SK-N-MC (cell line): ENCODE measurements around the gene CFTR.
"Not testable (repeated sequence)": the region's sequence is repeated elsewhere in the genome, so short reads cannot be mapped to it uniquely, and the experiment has no call there.

ENCODE experiments used
- DNase-seq: peaks from one replicate; pipeline ENCODE4 v3.0.0-alpha.2; 2011; ENCODE audit warnings: low read depth, low spot score
- H3K27ac ChIP-seq: fragments of 200-600 bp; sonication (generic); 2 replicates; pipeline ENCODE4 v1.5.1; 2016; ENCODE audit warnings: mixed run types
- H3K36me3 ChIP-seq: fragments of 200-600 bp; sonication (generic); 2 replicates; pipeline ENCODE4 v1.6.1; 2017; ENCODE audit warnings: antibody characterized with exemption, low read length, mixed read lengths; ENCODE audit not compliant: insufficient read depth
- H3K4me3 ChIP-seq: fragments of 200-600 bp; sonication (generic); 2 replicates; pipeline ENCODE4 v1.5.1; 2016
- H3K9ac ChIP-seq: fragments of 200-600 bp; sonication (generic); 2 replicates; pipeline ENCODE4 v1.8.0; 2017; ENCODE audit warnings: mixed run types, mixed read lengths; ENCODE audit not compliant: insufficient read length
- H3K9me3 ChIP-seq: fragments of 200-600 bp; sonication (generic); 2 replicates; pipeline ENCODE4 v1.6.1; 2017; ENCODE audit warnings: low read depth, mild to moderate bottlenecking, antibody characterized with exemption, low read length, moderate library complexity, mixed read lengths
- EZH2 ChIP-seq: fragments of 200-600 bp; sonication (generic); IDR thresholded peaks from one replicate; pipeline ENCODE4 v1.6.1; 2017; ENCODE audit warnings: antibody characterized with exemption
- FOXP2 ChIP-seq: optimal IDR thresholded peaks from 2 replicates; pipeline ENCODE3; 2011; ENCODE audit warnings: mild to moderate bottlenecking, moderate library complexity; ENCODE audit not compliant: insufficient read depth; ENCODE audit errors: extremely low read length, control extremely low read depth
- POLR2AphosphoS5 ChIP-seq: IDR thresholded peaks from 2 replicates; pipeline ENCODE4 v1.6.1; 2012; ENCODE audit warnings: mild to moderate bottlenecking, low read depth, low read length, borderline replicate concordance

CFTR gene

DNA sequence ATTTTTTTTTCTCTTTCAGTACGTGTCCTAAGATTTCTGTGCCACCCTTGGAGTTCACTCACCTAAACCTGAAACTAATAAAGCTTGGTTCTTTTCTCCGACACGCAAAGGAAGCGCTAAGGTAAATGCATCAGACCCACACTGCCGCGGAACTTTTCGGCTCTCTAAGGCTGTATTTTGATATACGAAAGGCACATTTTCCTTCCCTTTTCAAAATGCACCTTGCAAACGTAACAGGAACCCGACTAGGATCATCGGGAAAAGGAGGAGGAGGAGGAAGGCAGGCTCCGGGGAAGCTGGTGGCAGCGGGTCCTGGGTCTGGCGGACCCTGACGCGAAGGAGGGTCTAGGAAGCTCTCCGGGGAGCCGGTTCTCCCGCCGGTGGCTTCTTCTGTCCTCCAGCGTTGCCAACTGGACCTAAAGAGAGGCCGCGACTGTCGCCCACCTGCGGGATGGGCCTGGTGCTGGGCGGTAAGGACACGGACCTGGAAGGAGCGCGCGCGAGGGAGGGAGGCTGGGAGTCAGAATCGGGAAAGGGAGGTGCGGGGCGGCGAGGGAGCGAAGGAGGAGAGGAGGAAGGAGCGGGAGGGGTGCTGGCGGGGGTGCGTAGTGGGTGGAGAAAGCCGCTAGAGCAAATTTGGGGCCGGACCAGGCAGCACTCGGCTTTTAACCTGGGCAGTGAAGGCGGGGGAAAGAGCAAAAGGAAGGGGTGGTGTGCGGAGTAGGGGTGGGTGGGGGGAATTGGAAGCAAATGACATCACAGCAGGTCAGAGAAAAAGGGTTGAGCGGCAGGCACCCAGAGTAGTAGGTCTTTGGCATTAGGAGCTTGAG lies at the start of gene CFTR:
Gene CFTR, plus strand, starts transcription at position 801 of the 830 bp plus-strand sequence. CDS start 70 bp downstream, outside the sequence.
- Histone ChIP-seq H3K9me3 (no peaks in the 10 kb centered on the region), H3K9ac (no peak within 1 kb of the TSS), H3K36me3 (no peaks in the 10 kb centered on the region), H3K4me3 (no peak within 1 kb of the TSS), H3K27ac (no peak within 1 kb of the TSS)
- TF ChIP-seq EZH2 (no peak), POLR2AphosphoS5 (no peak), FOXP2 (no peak)
- DNase-seq: no peak

- no peak overlapping the region for H3K4me3 ChIP-seq
- DNase-seq: no peak
- H3K9me3 ChIP-seq: no peaks in the 10 kb centered on the region
- TF ChIP-seq FOXP2 (no peak), POLR2AphosphoS5 (no peak), EZH2 (no peak)
- no peak overlapping the region for H3K9ac ChIP-seq
- H3K36me3 ChIP-seq: no peaks in the 10 kb centered on the region
- no peak overlapping the region for H3K27ac ChIP-seq
Measured at GRCh38 chr7:117435475-117436043, 44.3 kb upstream of the CFTR start.

- TF ChIP-seq FOXP2 (no peak), EZH2 (no peak), POLR2AphosphoS5 (no peak)
- H3K4me3 ChIP-seq: no peak overlapping the region
- no peak overlapping the region for H3K9ac ChIP-seq
- no peaks in the 10 kb centered on the region for H3K36me3 ChIP-seq
- no peak overlapping the region for H3K27ac ChIP-seq
- H3K9me3 ChIP-seq: no peaks in the 10 kb centered on the region
- DNase-seq: no peak
Measured at GRCh38 chr7:117444646-117445045, 35.2 kb upstream of the CFTR start.

DNA sequence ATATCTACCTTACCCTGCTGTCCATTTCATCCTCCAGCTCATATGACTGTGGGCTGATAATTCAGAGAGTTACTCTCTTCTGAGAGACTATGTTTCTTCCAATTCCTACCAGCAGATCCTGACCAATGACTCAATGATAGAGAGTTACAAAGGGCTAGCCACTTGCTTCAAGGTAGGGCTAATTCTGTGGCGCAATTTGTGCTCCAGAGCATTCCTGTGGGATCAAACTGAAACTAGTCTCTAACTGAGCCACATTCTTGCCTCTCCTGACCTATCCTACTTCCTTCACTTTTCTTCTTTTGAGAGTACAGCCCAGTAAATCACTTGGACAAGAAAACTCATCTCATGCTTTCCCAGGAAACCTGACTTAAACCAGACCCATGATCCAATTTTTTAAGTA lies 34.6 kb upstream of the CFTR start:
- no peak for DNase-seq
- H3K9me3 ChIP-seq: no peaks in the 10 kb centered on the region
- no peak overlapping the region for H3K9ac ChIP-seq
- H3K27ac ChIP-seq: no peak overlapping the region
- no peaks in the 10 kb centered on the region for H3K36me3 ChIP-seq
- no peak for TF ChIP-seq POLR2AphosphoS5
- no peak for TF ChIP-seq FOXP2
- TF ChIP-seq EZH2: no peak
- H3K4me3 ChIP-seq: no peak overlapping the region

DNA sequence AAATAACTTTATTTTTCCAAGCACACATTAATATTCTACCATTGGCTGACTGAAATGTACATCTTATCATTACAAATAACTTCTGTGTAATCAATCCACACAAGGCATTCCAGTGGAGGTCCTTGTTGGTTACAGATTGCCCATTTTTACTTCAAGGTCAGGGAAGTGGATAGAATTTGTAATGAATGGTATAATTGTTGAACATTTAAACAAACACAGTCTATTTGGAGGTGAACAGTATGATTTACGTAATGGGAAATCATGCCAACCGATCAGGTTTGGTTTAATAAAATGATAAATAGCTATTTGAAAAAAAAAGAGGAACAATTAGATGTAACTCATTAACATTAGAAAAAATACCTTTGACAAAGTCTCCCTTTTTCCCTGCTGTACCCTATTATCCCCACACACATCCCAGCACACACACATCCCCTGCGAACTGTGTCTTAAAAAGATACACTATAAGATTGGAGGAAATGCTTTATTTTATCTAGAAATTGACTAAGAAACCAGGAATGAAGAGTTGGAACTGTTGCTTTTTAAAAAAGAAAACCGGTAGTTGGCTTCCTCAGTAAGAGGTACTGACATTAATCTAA lies 33.5 kb upstream of the CFTR start:
- Histone ChIP-seq H3K4me3 (no peak overlapping the region), H3K27ac (no peak overlapping the region), H3K9me3 (no peaks in the 10 kb centered on the region), H3K9ac (no peak overlapping the region), H3K36me3 (no peaks in the 10 kb centered on the region)
- DNase-seq: no peak
- TF ChIP-seq EZH2: no peak
- no peak for TF ChIP-seq POLR2AphosphoS5
- TF ChIP-seq FOXP2: no peak

- DNase-seq: no peak
- no peak for TF ChIP-seq POLR2AphosphoS5
- no peak for TF ChIP-seq EZH2
- TF ChIP-seq FOXP2: no peak
Measured at GRCh38 chr7:117448655-117449054, 31.2 kb upstream of the CFTR start.

GRCh38 chr7:117458977-117459583 lies 20.7 kb upstream of the CFTR start:
- Histone ChIP-seq H3K9me3 (no peaks in the 10 kb centered on the region), H3K27ac (no peak overlapping the region), H3K4me3 (no peak overlapping the region), H3K9ac (no peak overlapping the region), H3K36me3 (no peaks in the 10 kb centered on the region)
- peak; percentile 22 for DNase-seq
- TF ChIP-seq POLR2AphosphoS5 (no peak), EZH2 (no peak), FOXP2 (no peak)

More at GRCh38 chr7:117448655-117449054, 31.2 kb upstream of the CFTR start:
- Histone ChIP-seq H3K36me3 (no peaks in the 10 kb centered on the region), H3K4me3 (no peak overlapping the region), H3K27ac (no peak overlapping the region), H3K9me3 (no peaks in the 10 kb centered on the region), H3K9ac (no peak overlapping the region)

DNA sequence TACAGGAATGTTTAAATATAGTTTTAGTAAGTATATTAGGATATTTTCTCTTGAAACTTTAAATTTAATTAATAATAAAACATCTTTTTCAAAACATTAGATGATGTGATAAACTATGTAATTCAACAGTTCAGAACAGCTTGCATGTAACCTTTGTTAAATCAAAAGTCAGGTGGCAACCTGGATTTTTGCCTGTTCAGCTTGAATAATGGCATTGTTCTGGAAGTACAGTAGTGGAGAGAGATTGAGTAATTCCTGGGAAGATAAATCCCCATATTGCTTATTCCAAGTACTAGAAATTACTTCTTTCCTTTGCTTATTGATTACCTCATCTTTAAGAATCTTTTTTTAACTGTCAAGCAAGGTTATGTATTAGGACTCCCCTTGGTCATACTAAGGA lies 20.1 kb upstream of the CFTR start:
- TF ChIP-seq EZH2 (no peak), POLR2AphosphoS5 (no peak), FOXP2 (no peak)
- Histone ChIP-seq H3K9ac (no peak overlapping the region), H3K36me3 (no peaks in the 10 kb centered on the region), H3K27ac (no peak overlapping the region; the same call in 1 of the 2 replicates), H3K4me3 (no peak overlapping the region), H3K9me3 (no peaks in the 10 kb centered on the region)
- DNase-seq: no peak

- H3K4me3 ChIP-seq, H3K27ac ChIP-seq, DNase-seq, H3K9ac ChIP-seq, H3K36me3 ChIP-seq, H3K9me3 ChIP-seq: not testable (repeated sequence)
Measured at GRCh38 chr7:117460815-117461214, 19.0 kb upstream of the CFTR start.
